OCI-LY1 (cell line): ENCODE results near the gene FNTB.

ENCODE experiments used
- EZH2 ChIP-seq: fragments of 200-600 bp; sonication (generic), shearing (Covaris generic); IDR thresholded peaks from 2 replicates; pipeline ENCODE4 v1.8.0; 2017; ENCODE audit warnings: borderline replicate concordance, mixed run types, mild to moderate bottlenecking, antibody characterized with exemption, low read length, moderate library complexity, mixed read lengths
- TF ChIP-seq, protein P1 (sequence below): fragments of 200-600 bp; sonication (generic), shearing (Covaris generic); IDR thresholded peaks from 2 replicates; pipeline ENCODE4 v1.5.1; 2017; ENCODE audit warnings: mild to moderate bottlenecking, antibody characterized with exemption, low read length, moderate library complexity, mixed read lengths

DNA sequence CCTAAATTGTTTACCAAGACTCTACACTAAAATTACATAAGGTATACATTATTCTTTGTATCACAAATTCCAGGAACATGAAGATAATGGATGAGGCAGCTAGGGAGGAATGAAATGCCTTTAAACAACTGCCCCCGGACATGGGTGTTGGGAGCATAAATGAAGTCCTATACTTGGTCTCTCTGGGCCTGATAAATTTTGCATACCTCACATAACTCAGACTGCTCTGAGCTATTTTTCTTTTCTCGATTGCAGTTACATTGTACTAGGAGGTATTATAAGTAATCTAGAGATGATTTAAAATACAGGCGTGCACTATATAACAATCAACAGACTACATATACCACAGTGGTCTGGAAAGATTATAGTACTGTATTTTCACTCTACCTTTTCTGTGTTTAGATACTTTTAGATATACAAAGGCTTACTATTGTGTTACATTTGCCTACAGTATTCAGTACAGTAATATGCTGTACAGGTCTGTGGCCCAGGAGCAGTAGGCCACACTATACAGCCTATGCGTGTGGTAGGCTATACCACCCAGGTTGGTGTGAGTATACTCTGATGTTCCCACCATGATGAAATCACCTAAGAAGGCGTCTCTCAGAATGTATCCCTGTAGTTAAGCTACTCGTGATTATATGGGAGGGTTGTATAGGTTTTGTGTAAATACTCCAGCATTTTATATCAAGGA lies 14.3 kb downstream of the FNTB start:
- TF ChIP-seq, protein P1, sequence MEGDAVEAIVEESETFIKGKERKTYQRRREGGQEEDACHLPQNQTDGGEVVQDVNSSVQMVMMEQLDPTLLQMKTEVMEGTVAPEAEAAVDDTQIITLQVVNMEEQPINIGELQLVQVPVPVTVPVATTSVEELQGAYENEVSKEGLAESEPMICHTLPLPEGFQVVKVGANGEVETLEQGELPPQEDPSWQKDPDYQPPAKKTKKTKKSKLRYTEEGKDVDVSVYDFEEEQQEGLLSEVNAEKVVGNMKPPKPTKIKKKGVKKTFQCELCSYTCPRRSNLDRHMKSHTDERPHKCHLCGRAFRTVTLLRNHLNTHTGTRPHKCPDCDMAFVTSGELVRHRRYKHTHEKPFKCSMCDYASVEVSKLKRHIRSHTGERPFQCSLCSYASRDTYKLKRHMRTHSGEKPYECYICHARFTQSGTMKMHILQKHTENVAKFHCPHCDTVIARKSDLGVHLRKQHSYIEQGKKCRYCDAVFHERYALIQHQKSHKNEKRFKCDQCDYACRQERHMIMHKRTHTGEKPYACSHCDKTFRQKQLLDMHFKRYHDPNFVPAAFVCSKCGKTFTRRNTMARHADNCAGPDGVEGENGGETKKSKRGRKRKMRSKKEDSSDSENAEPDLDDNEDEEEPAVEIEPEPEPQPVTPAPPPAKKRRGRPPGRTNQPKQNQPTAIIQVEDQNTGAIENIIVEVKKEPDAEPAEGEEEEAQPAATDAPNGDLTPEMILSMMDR = no peak
- TF ChIP-seq EZH2 = no peak
